Spleen (tissue), 7 donors: ENCODE results near the gene ELOF1.
"Not testable (repeated sequence)": the region's sequence is repeated elsewhere in the genome, so short reads cannot be mapped to it uniquely, and the experiment has no call there.

Source experiments
- POLR2A ChIP-seq, 3 donors: fragments of 450-650 bp; IDR thresholded peaks; one replicate each; pipeline ENCODE4 v1.5.1; 2017; ENCODE audit warnings: antibody characterized with exemption in 3 of 3, mild to moderate bottlenecking in 1 of 3
- POLR2AphosphoS5 ChIP-seq, 3 donors: sonication (generic); formaldehyde crosslinking; IDR thresholded peaks; one replicate each; pipeline ENCODE4 v1.5.1; 2017; ENCODE audit warnings: antibody characterized with exemption in 3 of 3
- TF ChIP-seq, protein P1 (sequence below), 11 experiments: fragments of 200-600 bp in 7 of 11; fragments of 450-650 bp in 4 of 11; sonication (generic) in 4 of 11; IDR thresholded peaks in 8 of 11; conservative IDR thresholded peaks in 3 of 11; 1 replicate in 7 of 11; 2 replicates in 4 of 11; pipeline versions ENCODE4 v1.4.0 to v1.8.0; 2016 to 2021; ENCODE audit warnings: antibody characterized with exemption in 11 of 11, inconsistent platforms in 4 of 11, mild to moderate bottlenecking in 1 of 11
- donor health status: DM: no; HTN: no; CAD: no; lungs with moderate emphysema.
- donor health status: DM: no; HTN: no; CAD: no.
- donor health status: DM: no; HTN: no; CAD: no.

DNA sequence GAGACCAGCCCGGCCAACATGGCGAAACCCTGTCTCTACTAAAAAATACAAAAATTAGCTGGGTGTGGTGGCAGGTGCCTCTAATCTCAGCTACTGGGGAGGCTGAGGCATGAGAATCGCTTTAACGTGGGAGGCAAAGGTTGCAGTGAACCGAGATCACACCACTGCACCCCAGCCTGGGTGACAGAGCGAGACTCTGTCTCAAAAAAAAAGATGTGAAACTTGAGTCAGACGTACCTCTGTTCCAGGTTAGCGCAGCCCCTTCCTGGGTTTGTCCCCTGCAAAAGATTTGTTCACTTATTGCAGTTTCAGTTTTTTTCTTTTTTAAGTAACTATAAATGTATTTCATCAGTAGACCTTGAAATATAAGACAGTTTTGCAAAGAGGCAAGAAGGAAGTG lies 40.7 kb upstream of the ELOF1 start:
- TF ChIP-seq, protein P1, sequence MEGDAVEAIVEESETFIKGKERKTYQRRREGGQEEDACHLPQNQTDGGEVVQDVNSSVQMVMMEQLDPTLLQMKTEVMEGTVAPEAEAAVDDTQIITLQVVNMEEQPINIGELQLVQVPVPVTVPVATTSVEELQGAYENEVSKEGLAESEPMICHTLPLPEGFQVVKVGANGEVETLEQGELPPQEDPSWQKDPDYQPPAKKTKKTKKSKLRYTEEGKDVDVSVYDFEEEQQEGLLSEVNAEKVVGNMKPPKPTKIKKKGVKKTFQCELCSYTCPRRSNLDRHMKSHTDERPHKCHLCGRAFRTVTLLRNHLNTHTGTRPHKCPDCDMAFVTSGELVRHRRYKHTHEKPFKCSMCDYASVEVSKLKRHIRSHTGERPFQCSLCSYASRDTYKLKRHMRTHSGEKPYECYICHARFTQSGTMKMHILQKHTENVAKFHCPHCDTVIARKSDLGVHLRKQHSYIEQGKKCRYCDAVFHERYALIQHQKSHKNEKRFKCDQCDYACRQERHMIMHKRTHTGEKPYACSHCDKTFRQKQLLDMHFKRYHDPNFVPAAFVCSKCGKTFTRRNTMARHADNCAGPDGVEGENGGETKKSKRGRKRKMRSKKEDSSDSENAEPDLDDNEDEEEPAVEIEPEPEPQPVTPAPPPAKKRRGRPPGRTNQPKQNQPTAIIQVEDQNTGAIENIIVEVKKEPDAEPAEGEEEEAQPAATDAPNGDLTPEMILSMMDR (IDR thresholded peaks at IDR 0.05 in 8 of 11, conservative IDR thresholded peaks at IDR 0.05 in 3 of 11): not testable (repeated sequence)
- TF ChIP-seq POLR2A, POLR2AphosphoS5 (IDR thresholded peaks at IDR 0.05): not testable (repeated sequence)
